H1 (cell line): Measurements from ENCODE around the gene RAB30. TPM values are rescaled to one million over a fixed set of nuclear protein-coding genes. Genes with fewer than 3 reads are reported as not detected.

Experiments used
- ASH2L ChIP-seq: fragments of 200-600, 300-600 bp; sonication (generic); IDR thresholded peaks from one replicate; pipeline ENCODE4 v1.7.1; 2017; ENCODE audit warnings: low read length
- CHD7 ChIP-seq: fragments of 300-600 bp; sonication (generic); IDR thresholded peaks from 2 replicates; pipeline ENCODE4 v1.7.1; 2012; ENCODE audit warnings: low read length, moderate library complexity, mild to moderate bottlenecking, inconsistent platforms; ENCODE audit not compliant: insufficient replicate concordance
- PHF8 ChIP-seq: fragments of 200-600 bp; sonication (generic); conservative IDR thresholded peaks from 2 replicates; pipeline ENCODE4 v1.7.1; 2012; ENCODE audit warnings: low read depth, mild to moderate bottlenecking, inconsistent platforms, low read length, moderate library complexity
- POLR2A ChIP-seq, 2 experiments: IDR thresholded peaks; 1 replicate in 1 of 2; 2 replicates in 1 of 2; pipeline ENCODE4 v1.6.1; 2011; ENCODE audit warnings: low read depth in 2 of 2, low read length in 2 of 2, mild to moderate bottlenecking in 2 of 2; ENCODE audit errors: control extremely low read depth in 1 of 2
- POU5F1 ChIP-seq: IDR thresholded peaks from 2 replicates; pipeline ENCODE4 v1.6.1; 2011; ENCODE audit warnings: low read depth, mild to moderate bottlenecking, low read length, moderate library complexity
- SIX5 ChIP-seq: IDR thresholded peaks from 2 replicates; pipeline ENCODE4 v1.6.1; 2011; ENCODE audit warnings: mild to moderate bottlenecking, low read depth, low read length
- YY1 ChIP-seq: IDR thresholded peaks from 2 replicates; pipeline ENCODE4 v1.6.1; 2011; ENCODE audit warnings: low read depth, mild to moderate bottlenecking, low read length
- polyA plus RNA-seq, 7 experiments: library from polyadenylated mRNA; depleted of rRNA in 3 of 7; stranded (reverse) in 5 of 7; unstranded in 2 of 7; fragments of >200 nt in 5 of 7; fragments of 200-250 nt in 2 of 7; gene quantifications; 1 replicate in 5 of 7; 2 replicates in 1 of 7; 4 replicates in 1 of 7; pipeline versions ENCODE4 v1.2.1 to v1.2.3, GENCODE V29; 2011 to 2013; ENCODE audit warnings: missing spikeins in 2 of 7, mixed read lengths in 2 of 7
- total RNA-seq: library from RNA; stranded (reverse); fragmentation: NEBNext Ultra II Directional; extraction: Animal tissue kit (Norgen Biotek cat#: 25700); gene quantifications from 2 replicates; pipeline ENCODE4 v1.2.1, GENCODE V29; 2021

Gene RAB30
- total and polyA plus RNA-seq, 2 of the 8 experiments (the other 6 are each of a cell fraction or from before 2014, with no cell fraction given) = 1.6 to 11.7 TPM

GRCh38 chr11:83012168-83013067 lies 59.3 kb downstream of the RAB30 start (continued):
- no peak for TF ChIP-seq CHD7
- no peak for TF ChIP-seq ASH2L
- no peak for TF ChIP-seq SIX5
- TF ChIP-seq PHF8 = no peak
- no peak for TF ChIP-seq YY1
- no peak for TF ChIP-seq POLR2A (IDR thresholded peaks at IDR 0.05; ENCODE audit: control extremely low read depth in 1 of 2, low read depth in 2 of 2, low read length in 2 of 2)
- no peak for TF ChIP-seq POU5F1
